COLO829 (cell line): Measurements from ENCODE around the gene IQGAP3.
"Not testable (repeated sequence)": the region's sequence is repeated elsewhere in the genome, so short reads cannot be mapped to it uniquely, and the experiment has no call there.

ENCODE experiments used
- DNase-seq: peaks from one replicate; pipeline ENCODE4 v3.0.0; 2012; ENCODE audit warnings: low spot score

The IQGAP3 gene

GRCh38 chr1:156572663-156573018 lies 276 bp upstream of the IQGAP3 start:
- DNase-seq, result no peak

- DNase-seq, result peak; percentile 81
Observed at GRCh38 chr1:156571261-156571852, 1.0 kb downstream of the IQGAP3 start.

GRCh38 chr1:156566436-156566835 lies 5.9 kb downstream of the IQGAP3 start:
- DNase-seq, result no peak

- DNase-seq, result no peak
Observed at GRCh38 chr1:156565519-156565918, 6.8 kb downstream of the IQGAP3 start.

GRCh38 chr1:156560585-156561163 lies 11.7 kb downstream of the IQGAP3 start:
- no peak for DNase-seq

GRCh38 chr1:156559797-156560385 lies 12.5 kb downstream of the IQGAP3 start:
- DNase-seq, result no peak

- DNase-seq, result no peak
Observed at GRCh38 chr1:156559086-156559796, 13.1 kb downstream of the IQGAP3 start.

- DNase-seq, result no peak
Observed at GRCh38 chr1:156556354-156556753, 16.0 kb downstream of the IQGAP3 start.

- no peak for DNase-seq
Observed at GRCh38 chr1:156555715-156556114, 16.6 kb downstream of the IQGAP3 start.

GRCh38 chr1:156554971-156555370 lies 17.4 kb downstream of the IQGAP3 start:
- no peak for DNase-seq

GRCh38 chr1:156553860-156554485 lies 18.4 kb downstream of the IQGAP3 start:
- DNase-seq, result no peak

- DNase-seq, result not testable (repeated sequence)
Observed at GRCh38 chr1:156552937-156553336, 19.4 kb downstream of the IQGAP3 start.

- no peak for DNase-seq
Observed at GRCh38 chr1:156552518-156552917, 19.8 kb downstream of the IQGAP3 start.

- peak; percentile 81 for DNase-seq
Observed at GRCh38 chr1:156551869-156552268, 20.5 kb downstream of the IQGAP3 start.

- no peak for DNase-seq
Observed at GRCh38 chr1:156551066-156551643, 21.2 kb downstream of the IQGAP3 start.

GRCh38 chr1:156550346-156550745 lies 22.0 kb downstream of the IQGAP3 start:
- DNase-seq, result no peak

- no peak for DNase-seq
Observed at GRCh38 chr1:156549831-156550230, 22.5 kb downstream of the IQGAP3 start.

GRCh38 chr1:156549390-156549789 lies 23.0 kb downstream of the IQGAP3 start:
- no peak for DNase-seq

- DNase-seq, result no peak
Observed at GRCh38 chr1:156547982-156548381, 24.4 kb downstream of the IQGAP3 start.

GRCh38 chr1:156547434-156547833 lies 24.9 kb downstream of the IQGAP3 start:
- DNase-seq, result no peak

- no peak for DNase-seq
Observed at GRCh38 chr1:156546267-156546666, 26.1 kb downstream of the IQGAP3 start.

GRCh38 chr1:156544592-156545102 lies 27.7 kb downstream of the IQGAP3 start:
- no peak for DNase-seq
